Endothelial cell (in vitro differentiated cells): ENCODE measurements around the gene POLDIP3. TPM values are rescaled to one million over a fixed set of nuclear protein-coding genes. Genes with fewer than 3 reads are reported as not detected.

Experiments
- DNase-seq: peaks from one replicate; pipeline ENCODE4 v3.0.0; 2021; ENCODE audit warnings: low spot score
- H3K27ac Mint-ChIP-seq: one replicate; pipeline ENCODE4 v1.8.0; 2021; ENCODE audit warnings: mixed read lengths, inconsistent platforms; ENCODE audit not compliant: unreplicated experiment
- H3K27me3 Mint-ChIP-seq: one replicate; pipeline ENCODE4 v1.8.0; 2021; ENCODE audit warnings: mild to moderate bottlenecking, moderate library complexity, mixed read lengths, inconsistent platforms; ENCODE audit not compliant: unreplicated experiment
- H3K36me3 Mint-ChIP-seq: one replicate; pipeline ENCODE4 v1.8.0; 2021; ENCODE audit warnings: mild to moderate bottlenecking, low read depth, mixed read lengths, inconsistent platforms; ENCODE audit not compliant: unreplicated experiment
- H3K4me1 Mint-ChIP-seq: one replicate; pipeline ENCODE4 v1.8.0; 2021; ENCODE audit warnings: mild to moderate bottlenecking, mixed read lengths, inconsistent platforms; ENCODE audit not compliant: unreplicated experiment
- H3K4me3 Mint-ChIP-seq: one replicate; pipeline ENCODE4 v1.8.0; 2021; ENCODE audit warnings: mild to moderate bottlenecking, mixed read lengths, inconsistent platforms; ENCODE audit not compliant: unreplicated experiment
- H3K9me3 Mint-ChIP-seq: one replicate; pipeline ENCODE4 v1.8.0; 2021; ENCODE audit warnings: mixed read lengths, inconsistent platforms; ENCODE audit not compliant: unreplicated experiment
- total RNA-seq: library from RNA; stranded (reverse); fragmentation: NEBNext Ultra II Directional; extraction: Animal tissue kit (Norgen Biotek cat#: 25700); gene quantifications from one replicate; pipeline ENCODE4 v1.2.1, GENCODE V29; 2021; ENCODE audit not compliant: unreplicated experiment
- TF ChIP-seq, protein P1 (sequence below): fragments of 200-600 bp; sonication (generic); IDR thresholded peaks from one replicate; pipeline ENCODE4 v1.5.0; 2021; ENCODE audit warnings: antibody characterized with exemption; ENCODE audit not compliant: unreplicated experiment

Gene POLDIP3
- total RNA-seq, 1 donor from 2014 or later, result 50.0 TPM

GRCh38 chr22:42623301-42623751 is 8.6 kb upstream of the POLDIP3 start:
- TF ChIP-seq, protein P1, sequence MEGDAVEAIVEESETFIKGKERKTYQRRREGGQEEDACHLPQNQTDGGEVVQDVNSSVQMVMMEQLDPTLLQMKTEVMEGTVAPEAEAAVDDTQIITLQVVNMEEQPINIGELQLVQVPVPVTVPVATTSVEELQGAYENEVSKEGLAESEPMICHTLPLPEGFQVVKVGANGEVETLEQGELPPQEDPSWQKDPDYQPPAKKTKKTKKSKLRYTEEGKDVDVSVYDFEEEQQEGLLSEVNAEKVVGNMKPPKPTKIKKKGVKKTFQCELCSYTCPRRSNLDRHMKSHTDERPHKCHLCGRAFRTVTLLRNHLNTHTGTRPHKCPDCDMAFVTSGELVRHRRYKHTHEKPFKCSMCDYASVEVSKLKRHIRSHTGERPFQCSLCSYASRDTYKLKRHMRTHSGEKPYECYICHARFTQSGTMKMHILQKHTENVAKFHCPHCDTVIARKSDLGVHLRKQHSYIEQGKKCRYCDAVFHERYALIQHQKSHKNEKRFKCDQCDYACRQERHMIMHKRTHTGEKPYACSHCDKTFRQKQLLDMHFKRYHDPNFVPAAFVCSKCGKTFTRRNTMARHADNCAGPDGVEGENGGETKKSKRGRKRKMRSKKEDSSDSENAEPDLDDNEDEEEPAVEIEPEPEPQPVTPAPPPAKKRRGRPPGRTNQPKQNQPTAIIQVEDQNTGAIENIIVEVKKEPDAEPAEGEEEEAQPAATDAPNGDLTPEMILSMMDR, result no peak
- no peaks in the 10 kb centered on the region for H3K4me1 Mint-ChIP-seq

GRCh38 chr22:42622061-42622710 is 7.5 kb upstream of the POLDIP3 start:
- TF ChIP-seq, protein P1, result no peak
- peaks cover 5% of the 10 kb centered on the region for H3K36me3 Mint-ChIP-seq

More at GRCh38 chr22:42623301-42623751, 8.6 kb upstream of the POLDIP3 start:
- Mint-ChIP-seq H3K36me3 (peaks cover 5% of the 10 kb centered on the region), H3K27me3 (peaks cover 17% of the 10 kb centered on the region), H3K4me3 (no peak overlapping the region), H3K9me3 (no peaks in the 10 kb centered on the region), H3K27ac (no peak overlapping the region)
- no peak for DNase-seq

GRCh38 chr22:42621505-42622002 is 6.9 kb upstream of the POLDIP3 start:
- H3K9me3 Mint-ChIP-seq, result no peaks in the 10 kb centered on the region
- peaks cover 16% of the 10 kb centered on the region for H3K27me3 Mint-ChIP-seq
- TF ChIP-seq, protein P1, result peak; percentile 84
- peak overlapping the region; percentile 59 for H3K4me3 Mint-ChIP-seq
- peak; percentile 88 for DNase-seq
- no peak overlapping the region for H3K27ac Mint-ChIP-seq
- no peaks in the 10 kb centered on the region for H3K4me1 Mint-ChIP-seq
- H3K36me3 Mint-ChIP-seq, result peaks cover 3% of the 10 kb centered on the region

More at GRCh38 chr22:42622061-42622710, 7.5 kb upstream of the POLDIP3 start:
- Mint-ChIP-seq H3K9me3 (no peaks in the 10 kb centered on the region), H3K4me1 (no peaks in the 10 kb centered on the region), H3K4me3 (no peak overlapping the region), H3K27ac (no peak overlapping the region), H3K27me3 (peaks cover 15% of the 10 kb centered on the region)
- no peak for DNase-seq

DNA sequence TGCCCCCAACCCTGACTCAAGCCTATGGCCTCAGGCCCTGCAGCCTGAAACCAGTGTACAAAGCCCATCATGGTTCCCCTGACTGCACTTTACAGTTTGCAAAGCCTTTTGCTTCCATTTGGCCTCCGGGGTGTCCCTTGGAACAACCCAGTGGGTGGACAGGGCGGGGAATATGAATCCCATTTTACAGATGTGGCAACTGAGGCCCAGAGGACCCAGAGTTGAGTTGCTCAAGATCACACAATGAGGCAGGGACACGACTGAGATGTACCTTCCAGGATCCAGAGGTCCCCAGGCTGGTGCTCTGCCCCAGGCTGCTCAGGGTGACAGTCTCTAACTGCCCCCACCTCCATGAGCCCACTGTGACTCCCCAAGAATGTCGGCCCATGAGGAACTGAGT is 5.4 kb upstream of the POLDIP3 start:
- TF ChIP-seq, protein P1, result no peak
- H3K27ac Mint-ChIP-seq, result no peak overlapping the region

More for the DNA sequence above, 5.4 kb upstream of the POLDIP3 start:
- Mint-ChIP-seq H3K27me3 (peaks cover 15% of the 10 kb centered on the region), H3K4me1 (peaks cover 6% of the 10 kb centered on the region), H3K9me3 (no peaks in the 10 kb centered on the region), H3K36me3 (peaks cover 5% of the 10 kb centered on the region), H3K4me3 (no peak overlapping the region)
- no peak for DNase-seq
